ENCODE results near the gene RAMACL.

Gene RAMACL

DNA sequence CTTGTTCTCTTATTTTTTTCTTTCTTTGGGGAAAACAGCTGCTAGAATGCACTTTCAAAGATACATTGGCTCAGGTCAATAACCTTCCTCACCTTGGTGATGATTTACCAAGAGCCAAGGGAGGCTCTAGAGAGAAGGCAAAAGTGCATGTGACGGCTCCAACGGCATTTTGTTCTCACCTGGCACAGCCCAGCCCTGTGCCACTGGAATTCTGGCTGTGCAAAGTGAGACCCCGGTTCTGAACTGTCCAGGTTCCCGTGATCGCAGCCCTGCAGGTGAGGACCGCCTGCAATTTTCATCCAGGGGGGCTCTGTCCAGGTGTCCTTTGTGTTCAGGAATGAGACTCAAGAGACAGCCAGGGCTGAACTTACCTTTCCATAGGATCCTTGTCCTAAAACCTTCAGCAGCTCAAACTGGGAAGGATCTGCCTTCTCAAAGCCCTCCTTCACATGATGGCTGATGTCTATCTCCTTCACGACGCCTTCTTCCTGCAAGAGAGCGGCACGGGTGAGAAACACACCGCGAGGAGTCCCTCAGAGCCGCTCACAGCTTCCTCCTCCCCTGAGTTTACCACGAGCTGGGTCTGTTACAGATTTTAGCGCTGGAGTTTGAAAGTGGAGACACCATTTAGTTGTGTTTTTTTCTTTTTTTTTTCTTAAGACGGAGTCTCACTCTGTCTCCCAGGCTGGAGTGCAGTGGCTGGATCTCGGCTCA, 48.0 kb downstream of the RAMACL start:
- DNase-seq (ENCODE audit: extremely low read depth in 1 of 2, low read depth in 1 of 2): no peak

DNA sequence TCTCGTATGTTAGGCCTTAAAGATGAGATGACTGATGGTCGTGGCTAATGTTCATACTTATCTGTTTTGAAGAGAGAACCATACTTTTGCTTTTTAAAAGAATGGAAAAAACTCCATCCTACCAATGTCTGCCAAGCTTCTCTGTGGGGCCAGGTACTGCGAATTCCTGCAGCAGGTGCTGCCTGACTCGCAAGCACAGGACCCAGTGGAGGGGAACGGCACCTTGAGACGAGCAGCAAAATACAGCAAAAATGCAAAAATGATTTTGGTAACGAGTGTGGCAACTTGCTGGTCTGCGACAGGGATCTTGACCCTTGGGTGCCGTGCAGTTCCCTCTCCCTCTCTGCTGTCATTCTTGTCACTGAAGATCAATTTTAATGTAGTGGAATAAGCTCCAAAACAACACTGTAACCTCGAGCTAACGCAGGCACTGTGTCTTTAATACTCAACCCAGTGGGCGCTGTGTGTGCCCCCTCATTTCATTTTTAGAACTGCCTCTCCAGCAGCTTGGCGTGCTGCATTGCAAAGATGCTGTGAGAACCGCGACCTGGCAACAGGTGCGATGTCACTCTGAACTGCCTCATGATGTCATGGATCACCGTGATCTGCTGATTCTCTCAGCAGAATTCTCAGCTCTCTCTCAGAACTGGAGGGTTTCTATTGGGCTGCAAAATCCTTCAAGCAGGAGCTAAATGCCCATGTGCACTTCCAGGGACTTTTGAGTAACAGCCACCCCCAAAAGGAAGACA, 51.6 kb downstream of the RAMACL start:
- DNase-seq (ENCODE audit: extremely low read depth in 1 of 2, low read depth in 1 of 2): no peak

DNA sequence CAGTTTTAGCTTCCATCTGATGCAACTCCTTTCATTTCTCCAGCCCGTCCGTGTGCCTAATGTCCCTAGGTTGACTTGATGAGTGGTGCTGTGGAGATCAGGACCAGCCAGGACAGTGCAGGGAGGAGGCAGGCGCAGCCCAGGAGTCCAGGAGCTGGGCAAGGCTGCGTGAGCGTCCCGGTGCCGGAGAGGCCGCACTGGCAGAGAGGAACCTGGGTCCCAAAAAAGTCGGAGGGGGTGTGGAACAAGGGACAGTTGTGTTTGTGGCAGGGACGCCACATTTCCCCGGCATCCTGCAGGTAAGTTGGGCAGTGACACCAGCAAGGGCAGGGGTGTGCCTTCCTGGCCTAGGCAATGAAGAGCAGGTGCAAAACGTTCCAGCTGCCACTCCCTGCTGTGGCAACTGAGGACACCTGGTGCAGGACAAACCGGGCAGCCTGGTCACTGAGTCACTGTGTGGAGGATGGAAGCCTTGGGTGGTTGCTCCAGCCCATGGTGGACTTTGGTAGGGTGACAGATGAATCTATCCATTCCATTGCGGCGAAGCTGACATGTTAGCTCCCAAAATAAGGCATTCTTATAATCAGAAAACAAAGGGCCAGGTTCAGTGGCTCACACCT, 53.2 kb downstream of the RAMACL start:
- DNase-seq (ENCODE audit: extremely low read depth in 1 of 2, low read depth in 1 of 2): no peak
